ENCODE data around the gene SLC9A3.

The SLC9A3 gene

DNA sequence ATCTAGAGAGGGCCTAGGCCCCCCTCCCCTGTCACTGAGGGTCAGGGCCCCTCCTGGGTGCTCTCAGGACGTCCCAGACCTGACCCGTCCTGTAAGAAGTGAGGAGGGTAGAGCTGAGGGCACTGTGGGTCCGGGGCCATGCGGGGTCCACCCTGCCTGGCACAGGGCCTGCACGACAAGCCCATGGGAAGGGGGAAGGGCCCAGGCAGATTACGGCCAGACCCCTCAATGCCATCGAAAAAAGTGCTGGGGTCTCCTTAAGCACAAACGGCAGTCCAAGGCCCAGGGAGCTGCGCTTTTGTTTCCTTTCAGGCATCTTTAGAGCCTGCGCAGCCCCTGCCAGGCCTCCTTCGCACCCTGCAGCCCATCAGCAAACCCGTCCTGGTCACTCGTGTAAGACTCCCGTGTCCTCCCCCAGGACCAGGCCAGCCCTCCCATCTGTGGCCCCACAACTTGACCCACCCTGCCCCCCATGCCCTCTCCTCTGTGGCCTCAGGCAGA lies 85.7 kb downstream of the SLC9A3 start:
- DNase-seq (ENCODE audit: extremely low read depth, insufficient read length) = no peak
- Histone ChIP-seq H3K27me3 (replicated peaks; ENCODE audit: control insufficient read depth, insufficient read depth, low read length) (no peaks in the 10 kb centered on the region), H3K36me3 (ENCODE audit: control insufficient read depth, insufficient read depth, low read length) (peaks cover 22% of the 10 kb centered on the region), H3K4me3 (replicated peaks; ENCODE audit: low read depth, low read length) (no peak overlapping the region)
- TF ChIP-seq, protein P1, sequence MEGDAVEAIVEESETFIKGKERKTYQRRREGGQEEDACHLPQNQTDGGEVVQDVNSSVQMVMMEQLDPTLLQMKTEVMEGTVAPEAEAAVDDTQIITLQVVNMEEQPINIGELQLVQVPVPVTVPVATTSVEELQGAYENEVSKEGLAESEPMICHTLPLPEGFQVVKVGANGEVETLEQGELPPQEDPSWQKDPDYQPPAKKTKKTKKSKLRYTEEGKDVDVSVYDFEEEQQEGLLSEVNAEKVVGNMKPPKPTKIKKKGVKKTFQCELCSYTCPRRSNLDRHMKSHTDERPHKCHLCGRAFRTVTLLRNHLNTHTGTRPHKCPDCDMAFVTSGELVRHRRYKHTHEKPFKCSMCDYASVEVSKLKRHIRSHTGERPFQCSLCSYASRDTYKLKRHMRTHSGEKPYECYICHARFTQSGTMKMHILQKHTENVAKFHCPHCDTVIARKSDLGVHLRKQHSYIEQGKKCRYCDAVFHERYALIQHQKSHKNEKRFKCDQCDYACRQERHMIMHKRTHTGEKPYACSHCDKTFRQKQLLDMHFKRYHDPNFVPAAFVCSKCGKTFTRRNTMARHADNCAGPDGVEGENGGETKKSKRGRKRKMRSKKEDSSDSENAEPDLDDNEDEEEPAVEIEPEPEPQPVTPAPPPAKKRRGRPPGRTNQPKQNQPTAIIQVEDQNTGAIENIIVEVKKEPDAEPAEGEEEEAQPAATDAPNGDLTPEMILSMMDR (IDR thresholded peaks at IDR 0.05; ENCODE audit: insufficient read depth, low read length, poor library complexity, severe bottlenecking) = no peak

DNA sequence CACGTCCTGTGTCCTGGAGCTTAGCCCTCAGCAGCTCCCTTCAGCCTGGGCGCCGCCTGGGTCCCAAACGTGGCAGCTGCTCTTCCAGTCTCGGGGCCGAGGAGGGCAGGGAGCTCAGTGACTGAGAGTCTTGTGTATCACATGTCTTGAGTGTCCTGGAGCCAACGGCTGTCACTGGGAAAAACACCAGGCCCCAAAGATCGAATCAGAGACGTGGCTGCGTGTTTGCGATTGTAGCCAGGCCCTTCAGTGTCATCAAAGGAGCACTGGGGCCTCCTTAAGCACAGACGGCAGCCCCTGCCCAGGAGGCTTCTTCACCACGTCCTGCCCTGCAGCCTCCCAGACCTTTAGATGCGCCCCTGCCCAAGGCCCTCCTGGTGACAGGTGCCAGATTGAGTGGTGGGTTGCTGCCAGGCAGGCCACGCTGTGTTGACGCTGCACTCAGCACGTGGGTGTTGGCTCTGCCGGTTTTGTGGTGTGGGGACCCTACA lies 86.9 kb downstream of the SLC9A3 start:
- peaks cover 28% of the 10 kb centered on the region for H3K36me3 ChIP-seq (ENCODE audit: control insufficient read depth, insufficient read depth, low read length)
- TF ChIP-seq, protein P1 (IDR thresholded peaks at IDR 0.05; ENCODE audit: insufficient read depth, low read length, poor library complexity, severe bottlenecking) = no peak
- no peak for DNase-seq (ENCODE audit: extremely low read depth, insufficient read length)
- no peak overlapping the region for H3K4me3 ChIP-seq (replicated peaks; ENCODE audit: low read depth, low read length)
- H3K27me3 ChIP-seq (replicated peaks; ENCODE audit: control insufficient read depth, insufficient read depth, low read length) = no peaks in the 10 kb centered on the region

DNA sequence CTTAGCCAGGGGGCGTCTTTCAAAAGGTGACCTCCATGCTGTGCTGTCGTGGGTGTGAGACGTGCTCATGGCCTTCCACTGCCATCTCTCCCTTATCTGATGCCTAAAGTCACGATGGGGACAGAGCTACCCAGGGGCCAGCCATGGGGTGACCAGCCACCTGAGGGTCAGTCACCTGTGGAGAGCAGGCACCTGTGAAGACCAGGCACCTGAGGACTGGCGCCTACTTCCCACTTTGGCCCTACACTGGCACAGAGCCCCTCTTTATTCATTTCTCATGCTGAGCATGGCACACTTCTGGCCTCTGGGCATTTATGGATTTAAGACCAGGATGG lies 87.6 kb downstream of the SLC9A3 start:
- peaks cover 31% of the 10 kb centered on the region for H3K36me3 ChIP-seq (ENCODE audit: control insufficient read depth, insufficient read depth, low read length)
- TF ChIP-seq, protein P1 (IDR thresholded peaks at IDR 0.05; ENCODE audit: insufficient read depth, low read length, poor library complexity, severe bottlenecking) = no peak
- H3K4me3 ChIP-seq (replicated peaks; ENCODE audit: low read depth, low read length) = no peak overlapping the region
- no peaks in the 10 kb centered on the region for H3K27me3 ChIP-seq (replicated peaks; ENCODE audit: control insufficient read depth, insufficient read depth, low read length)
- no peak for DNase-seq (ENCODE audit: extremely low read depth, insufficient read length)

DNA sequence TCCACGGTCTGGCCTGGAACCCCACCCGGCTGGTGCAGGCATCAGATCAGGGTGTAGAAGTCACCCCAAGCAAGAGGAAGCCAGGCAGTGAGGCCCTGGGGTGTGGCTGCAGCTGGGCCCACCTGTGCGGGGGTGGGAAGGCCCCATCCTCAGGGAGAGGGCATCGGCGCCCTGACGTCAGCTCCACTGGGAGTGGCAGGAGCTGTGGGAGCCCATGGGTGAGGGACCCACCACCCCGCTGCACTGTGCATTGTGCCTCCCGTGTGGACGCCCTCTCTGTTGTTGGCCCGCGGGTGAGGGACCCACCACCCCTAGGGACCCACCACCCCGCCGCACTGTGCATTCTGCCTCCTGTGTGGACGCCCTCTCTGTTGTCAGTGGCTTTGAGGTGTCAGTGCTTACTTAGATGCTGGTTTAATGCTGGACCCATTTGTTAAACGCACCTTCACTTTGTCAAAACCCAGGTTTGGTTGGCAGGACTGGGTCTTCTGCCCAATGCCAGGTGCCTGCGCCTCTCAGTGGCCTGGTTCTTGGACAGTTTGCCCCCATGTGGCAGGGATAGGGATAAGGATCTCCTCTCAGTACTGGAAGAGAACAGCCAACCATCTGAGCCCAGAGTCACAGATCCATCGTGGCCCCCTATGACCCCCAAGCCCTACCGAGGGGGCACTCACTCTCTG lies 88.1 kb downstream of the SLC9A3 start:
- peaks cover 31% of the 10 kb centered on the region for H3K36me3 ChIP-seq (ENCODE audit: control insufficient read depth, insufficient read depth, low read length)
- DNase-seq (ENCODE audit: extremely low read depth, insufficient read length) = no peak
- H3K4me3 ChIP-seq (replicated peaks; ENCODE audit: low read depth, low read length) = no peak overlapping the region
- TF ChIP-seq, protein P1 (IDR thresholded peaks at IDR 0.05; ENCODE audit: insufficient read depth, low read length, poor library complexity, severe bottlenecking) = no peak
- no peaks in the 10 kb centered on the region for H3K27me3 ChIP-seq (replicated peaks; ENCODE audit: control insufficient read depth, insufficient read depth, low read length)

DNA sequence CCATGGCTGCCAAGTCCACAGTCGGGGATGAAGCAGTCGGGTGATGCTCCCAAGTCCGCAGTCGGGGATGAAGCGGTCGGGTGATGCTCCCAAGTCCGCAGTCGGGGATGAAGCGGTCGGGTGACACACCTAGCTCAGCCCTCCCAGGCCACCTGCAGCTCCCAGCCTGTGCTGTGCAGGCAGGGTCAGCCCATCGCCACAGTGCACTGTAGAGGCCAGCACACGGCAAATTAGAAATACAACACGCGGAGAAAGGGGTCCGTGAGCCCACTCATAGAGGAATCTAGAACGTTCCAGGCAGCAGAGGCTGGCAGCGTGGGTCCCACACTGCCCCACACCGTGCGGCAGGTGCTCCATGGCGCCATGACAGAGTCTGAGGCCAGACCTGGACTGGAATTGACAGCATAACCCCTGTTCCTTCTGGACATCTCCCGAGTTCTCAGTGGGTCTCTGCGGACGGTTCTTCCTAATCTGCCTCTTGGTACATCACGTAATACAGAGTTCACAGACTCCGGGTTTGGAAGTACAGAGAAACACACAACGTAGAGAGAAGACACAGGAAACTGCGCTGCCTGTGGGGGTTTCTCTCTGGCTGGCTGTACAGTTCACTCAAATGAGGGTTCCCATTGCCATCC lies 89.0 kb downstream of the SLC9A3 start:
- TF ChIP-seq, protein P1 (IDR thresholded peaks at IDR 0.05; ENCODE audit: insufficient read depth, low read length, poor library complexity, severe bottlenecking) = no peak
- no peak overlapping the region for H3K4me3 ChIP-seq (replicated peaks; ENCODE audit: low read depth, low read length)
- H3K27me3 ChIP-seq (replicated peaks; ENCODE audit: control insufficient read depth, insufficient read depth, low read length) = no peaks in the 10 kb centered on the region
- DNase-seq (ENCODE audit: extremely low read depth, insufficient read length) = no peak
- peaks cover 34% of the 10 kb centered on the region for H3K36me3 ChIP-seq (ENCODE audit: control insufficient read depth, insufficient read depth, low read length)

Data from GM06990 (cell line).